HG02840 (cell line): ENCODE measurements around the gene RIMS4.

Experiments used
- ATAC-seq: cut with Tn5 transposase; IDR thresholded peaks from one replicate; pipeline ENCODE4 v1.9.1; 2021; ENCODE audit warnings: mild to moderate bottlenecking, moderate library complexity, moderate number of reproducible peaks; ENCODE audit not compliant: unreplicated experiment, low FRiP score

RIMS4 gene

DNA sequence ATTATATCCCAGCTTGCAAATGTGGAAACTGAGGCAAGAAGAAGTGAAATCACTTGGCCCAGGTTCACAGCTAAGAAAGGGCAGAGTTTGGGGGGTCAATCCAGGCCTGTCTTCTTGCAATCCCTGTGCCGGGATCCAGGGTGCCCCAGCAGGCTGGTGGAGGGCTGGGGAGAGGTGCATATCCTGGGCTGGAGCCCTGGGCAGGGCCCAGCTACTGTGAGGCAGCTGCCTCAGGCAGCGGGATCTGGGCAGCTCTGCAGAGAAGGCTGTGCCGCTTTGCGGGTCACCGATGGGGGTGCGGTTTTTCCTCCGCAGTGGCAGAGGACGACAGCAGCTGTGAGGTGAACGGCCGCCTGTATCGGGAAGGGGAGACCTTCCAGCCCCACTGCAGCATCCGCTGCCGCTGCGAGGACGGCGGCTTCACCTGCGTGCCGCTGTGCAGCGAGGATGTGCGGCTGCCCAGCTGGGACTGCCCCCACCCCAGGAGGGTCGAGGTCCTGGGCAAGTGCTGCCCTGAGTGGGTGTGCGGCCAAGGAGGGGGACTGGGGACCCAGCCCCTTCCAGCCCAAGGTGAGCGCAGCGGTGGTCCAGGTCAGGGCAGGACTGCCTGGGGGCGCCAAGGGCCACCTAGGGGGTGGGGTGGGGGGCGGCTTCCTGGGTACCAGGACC, 85.8 kb downstream of the RIMS4 start:
- no peak for ATAC-seq

DNA sequence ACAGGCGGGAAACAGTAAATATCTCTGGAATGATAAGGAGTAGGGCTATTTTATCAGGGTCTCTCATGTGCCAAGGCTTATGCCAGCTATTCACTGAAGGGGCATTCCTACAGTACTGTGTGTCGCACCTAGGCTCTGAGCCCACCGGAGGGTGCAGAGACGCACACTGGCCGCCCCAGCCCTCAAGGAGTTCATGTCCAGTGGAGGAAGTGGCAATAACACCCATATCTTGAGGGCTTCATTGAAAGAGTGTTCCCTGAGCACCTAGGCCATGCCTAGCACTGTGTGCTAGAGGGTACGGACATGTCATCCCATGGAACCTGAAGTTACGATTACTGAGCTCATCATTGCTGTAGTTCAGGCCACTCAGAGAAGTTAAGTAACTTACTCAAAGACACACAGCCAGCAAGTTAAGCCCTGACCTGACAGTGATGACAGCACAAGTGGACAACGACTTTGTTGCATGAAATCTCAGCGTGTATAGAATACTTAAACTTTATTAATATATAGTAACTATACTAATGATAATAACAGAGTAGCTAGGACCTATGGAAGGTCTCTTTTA, 86.5 kb downstream of the RIMS4 start:
- no peak for ATAC-seq

DNA sequence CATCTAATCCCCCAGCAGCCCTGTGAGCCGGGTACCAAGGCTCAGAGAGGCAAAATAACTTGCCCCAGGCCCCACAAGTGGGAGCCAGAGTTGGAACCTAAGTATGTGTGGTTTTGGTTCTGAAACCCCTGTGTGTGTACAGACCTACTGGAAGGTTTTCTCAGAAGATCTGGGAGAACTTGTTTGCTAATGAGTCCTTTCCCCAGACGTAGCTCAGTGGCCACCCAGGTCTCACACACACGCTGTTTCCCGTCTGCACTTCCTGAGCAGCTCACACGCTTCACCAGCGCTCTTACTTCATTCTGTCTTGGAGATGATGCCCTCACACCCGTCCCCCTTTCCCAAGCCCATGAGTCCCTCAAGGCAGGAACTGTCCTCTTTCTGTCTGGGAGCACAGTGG, 87.0 kb downstream of the RIMS4 start:
- ATAC-seq, result no peak

DNA sequence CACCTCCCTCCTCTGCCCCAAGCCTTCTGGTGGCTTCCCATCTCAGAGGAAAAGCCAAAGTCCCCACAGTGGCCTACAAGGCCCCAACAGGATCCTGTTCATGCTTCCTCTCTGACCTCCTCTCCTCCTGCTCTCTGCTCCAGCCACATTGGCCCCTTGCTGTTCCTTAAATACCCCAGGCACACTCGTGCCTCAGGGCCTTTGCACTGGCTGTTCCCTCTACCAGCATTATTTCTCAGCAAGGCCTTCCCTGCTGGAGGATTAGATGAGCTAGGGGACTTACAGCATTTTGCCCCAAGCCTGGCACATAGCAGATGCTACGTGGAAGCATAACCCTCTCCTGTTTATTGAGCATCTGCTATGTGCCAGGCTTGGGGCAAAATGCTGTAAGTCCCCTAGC, 87.4 kb downstream of the RIMS4 start:
- ATAC-seq, result no peak

DNA sequence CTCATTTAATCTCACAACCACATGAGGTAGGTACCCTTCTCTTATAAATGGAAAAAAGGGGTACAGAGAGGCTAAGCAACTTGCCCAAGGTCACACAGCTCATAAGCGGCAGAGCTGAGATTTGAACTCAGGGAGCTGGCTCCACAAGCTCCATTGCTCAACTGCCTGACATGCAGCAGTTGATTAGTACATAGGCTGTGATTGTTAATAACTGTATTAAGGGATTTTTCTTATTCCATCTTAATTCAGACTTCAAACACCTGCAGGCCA, 88.6 kb downstream of the RIMS4 start:
- no peak for ATAC-seq

DNA sequence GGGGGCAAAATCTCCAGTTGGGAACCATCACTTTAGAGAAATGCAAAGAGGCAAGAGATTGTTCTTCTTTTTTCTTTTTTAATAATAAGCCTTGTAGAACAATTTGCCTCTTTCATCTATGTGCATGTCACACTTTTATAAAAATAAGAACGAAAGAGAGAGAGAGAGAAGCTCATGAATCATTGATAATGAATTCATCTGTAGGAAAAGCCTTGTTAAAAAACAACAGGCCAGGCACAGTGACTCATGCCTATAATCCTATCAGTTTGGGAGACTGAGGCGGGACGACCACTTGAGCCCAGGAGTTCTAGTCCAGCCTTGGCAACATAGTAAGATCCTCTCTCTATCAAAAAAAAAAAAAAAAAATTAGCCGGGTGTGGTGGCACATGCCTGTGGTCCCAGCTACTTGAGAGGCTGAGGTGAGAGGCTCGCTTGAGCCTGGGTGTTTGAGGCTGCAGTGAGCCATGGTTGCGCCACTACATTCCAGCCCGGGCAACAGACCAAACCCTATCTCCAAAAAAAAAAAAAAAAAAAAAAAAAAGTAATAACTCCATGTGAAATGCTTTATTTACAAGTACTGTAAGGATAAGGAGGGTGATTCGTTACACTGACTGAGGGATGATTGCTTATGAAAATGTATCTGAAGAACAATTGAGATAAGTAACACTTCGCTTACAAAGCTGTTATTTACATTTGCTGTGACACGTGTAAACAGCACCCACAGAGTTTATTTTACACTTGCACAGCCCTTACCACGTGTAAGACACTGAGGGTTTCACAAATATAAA, 89.2 kb downstream of the RIMS4 start:
- ATAC-seq, result no peak

DNA sequence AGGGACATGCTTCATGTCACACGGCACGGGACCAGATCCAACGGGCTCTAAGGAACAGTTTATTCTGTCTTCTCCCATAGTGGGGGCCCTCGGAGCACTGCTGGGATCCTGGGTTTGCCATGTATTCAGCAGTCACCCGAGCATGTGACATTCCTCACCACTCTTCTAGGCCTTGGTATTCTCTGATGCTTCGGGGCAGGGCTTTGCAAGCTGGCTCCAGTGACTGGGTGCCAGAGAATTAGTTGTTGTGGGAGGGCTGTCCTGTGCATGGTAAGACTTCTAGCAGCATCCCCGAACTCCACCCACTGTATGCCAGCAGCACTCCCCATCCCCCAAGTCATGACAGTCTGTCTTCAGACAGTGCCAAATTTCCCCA, 89.7 kb downstream of the RIMS4 start:
- no peak for ATAC-seq

DNA sequence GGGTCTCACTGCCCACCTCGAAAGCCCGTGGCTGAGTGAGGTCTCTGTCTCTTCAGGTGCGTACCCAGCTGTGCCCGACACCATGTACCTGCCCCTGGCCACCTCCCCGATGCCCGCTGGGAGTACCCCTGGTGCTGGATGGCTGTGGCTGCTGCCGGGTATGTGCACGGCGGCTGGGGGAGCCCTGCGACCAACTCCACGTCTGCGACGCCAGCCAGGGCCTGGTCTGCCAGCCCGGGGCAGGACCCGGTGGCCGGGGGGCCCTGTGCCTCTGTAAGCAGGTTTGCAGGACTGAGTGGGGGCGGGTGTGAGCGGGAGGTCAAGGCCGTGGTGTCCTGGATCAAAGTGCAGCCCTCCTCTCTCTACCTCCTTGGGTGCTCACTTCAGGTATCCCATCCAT, 90.5 kb downstream of the RIMS4 start:
- no peak for ATAC-seq

DNA sequence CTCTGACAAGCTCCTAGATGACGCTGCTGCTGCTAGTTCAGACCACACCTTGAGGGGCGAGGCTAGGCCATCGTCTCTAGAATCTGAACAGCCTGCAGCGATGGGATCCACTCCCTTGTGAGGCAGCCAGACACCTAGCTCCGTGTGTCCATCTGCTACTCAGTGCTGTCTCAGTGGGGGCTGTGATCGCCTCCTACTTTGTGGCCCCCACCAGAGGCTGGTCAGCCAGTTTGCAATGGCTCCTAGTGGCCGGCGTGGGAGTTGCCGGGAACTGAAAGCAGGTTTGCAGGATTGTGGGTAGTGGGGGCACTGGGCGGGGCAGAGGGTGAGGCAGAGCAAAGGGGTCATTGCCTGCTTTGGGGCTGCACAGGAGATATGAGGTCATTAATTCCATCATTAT, 92.4 kb downstream of the RIMS4 start:
- ATAC-seq, result no peak

DNA sequence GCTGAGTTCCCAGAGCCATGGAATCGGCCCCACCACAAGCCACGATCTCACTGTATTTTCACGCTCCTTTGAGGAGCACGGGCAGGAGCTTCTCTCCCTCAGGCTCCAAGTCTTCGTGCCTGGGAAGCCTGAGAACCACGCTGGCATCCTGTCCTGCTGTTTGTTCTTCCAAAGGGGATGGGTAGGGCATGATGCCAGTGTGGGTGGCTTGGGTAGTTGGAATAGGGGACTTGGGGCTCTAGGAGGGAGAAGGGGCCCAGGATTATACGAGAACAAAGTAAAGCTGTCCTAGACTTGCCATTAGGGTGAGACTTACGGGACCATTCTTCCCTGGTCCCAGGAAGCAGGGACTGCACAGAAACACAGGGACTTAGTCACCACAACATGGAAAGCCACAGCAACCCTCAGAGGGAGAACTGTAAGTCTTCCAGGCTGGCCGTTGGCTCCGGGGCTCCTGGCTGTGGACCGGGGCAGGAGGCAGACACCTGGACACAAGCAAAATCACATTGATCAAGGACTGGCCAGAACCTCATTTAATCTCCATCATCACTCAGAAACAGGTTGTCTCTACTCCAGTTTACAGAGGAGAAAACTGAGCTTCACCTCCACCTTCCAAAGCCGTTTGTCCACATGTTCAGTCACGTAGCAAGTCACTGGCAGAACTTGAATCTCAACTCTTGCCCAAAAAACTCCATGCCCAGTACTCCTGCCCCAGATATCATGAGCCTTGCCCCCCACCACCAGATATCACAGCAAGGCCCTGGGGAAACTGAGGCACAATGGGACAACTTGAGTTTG, 93.8 kb downstream of the RIMS4 start:
- ATAC-seq, result no peak

DNA sequence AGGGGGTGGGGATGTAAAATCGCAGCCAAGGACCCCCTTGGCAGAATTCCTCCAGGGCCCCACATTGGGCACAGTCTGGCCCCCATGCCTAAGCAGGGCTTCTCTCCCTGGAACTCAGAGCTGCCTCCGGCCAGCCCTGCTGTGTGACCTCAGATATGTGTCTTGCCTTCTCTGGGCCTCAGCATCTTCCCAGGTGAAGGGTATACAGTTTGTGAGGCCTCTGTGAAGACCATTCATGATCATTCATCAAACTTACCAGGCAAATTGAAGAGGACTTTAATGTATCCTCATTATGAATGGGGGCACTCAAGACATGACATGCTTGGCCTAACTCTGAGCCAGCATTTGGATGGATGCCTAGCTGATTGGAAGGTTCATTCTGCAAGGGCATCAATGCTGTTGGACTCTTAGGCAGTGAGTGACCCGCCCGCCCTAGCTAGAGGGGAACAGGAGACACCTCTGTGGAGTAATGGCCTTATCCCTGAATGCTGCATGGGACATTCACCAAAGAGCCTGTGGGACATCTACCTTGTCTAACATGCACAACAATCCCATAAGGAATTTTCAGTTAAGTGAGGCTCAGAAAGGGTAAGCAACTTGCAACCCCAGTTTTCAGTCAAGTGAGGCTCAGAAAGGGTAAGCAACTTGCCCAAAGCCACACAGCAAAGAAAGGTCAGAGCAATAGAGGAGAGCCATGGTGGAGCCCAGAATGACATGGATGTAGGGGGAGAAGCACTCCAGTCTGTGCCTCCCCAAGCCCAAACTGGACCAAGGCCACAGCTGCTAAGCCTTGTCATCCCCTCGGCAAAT, 94.6 kb downstream of the RIMS4 start:
- ATAC-seq, result no peak

DNA sequence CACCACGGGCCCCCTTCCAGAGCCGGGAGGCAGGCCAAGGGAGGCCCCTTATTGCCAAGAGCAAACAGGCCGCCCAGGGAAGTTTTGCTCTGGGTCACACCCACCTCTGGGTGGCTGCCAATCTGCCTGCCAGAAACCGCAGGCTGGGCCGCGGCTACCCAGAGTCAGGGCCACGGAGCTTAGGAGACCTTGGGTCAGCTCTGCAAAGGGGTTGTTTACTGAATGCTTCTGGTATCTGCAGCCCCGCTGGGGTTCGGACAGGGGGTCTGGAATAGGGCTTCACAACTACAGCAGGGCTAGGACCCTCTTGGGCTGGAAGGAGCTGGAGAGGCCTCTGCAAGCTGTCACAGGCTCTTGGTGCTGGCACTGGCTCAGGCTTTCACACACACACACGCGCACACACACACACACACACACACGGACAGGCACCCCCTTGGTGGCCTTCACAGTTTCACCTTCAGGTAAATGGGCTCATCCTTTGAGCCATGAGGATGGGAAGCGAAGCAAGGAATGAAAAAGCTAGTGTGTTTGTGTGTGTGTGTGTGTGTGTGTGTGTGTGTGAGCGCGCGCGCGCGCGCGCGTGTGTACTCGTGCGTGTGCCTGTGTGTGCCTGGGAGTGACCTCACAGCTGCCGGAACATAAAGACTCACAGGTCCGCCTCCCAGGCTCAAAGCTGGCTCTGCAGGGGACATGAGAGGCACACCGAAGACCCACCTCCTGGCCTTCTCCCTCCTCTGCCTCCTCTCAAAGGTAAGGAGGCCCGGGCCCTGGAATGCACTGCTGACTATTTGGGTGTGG, 95.4 kb downstream of the RIMS4 start, which contains the start of gene CCN5:
Gene CCN5, plus strand, starts transcription at position 669 of the 798 bp plus-strand sequence. Its CDS starts 22 bp downstream, at position 691.
- no peak for ATAC-seq

DNA sequence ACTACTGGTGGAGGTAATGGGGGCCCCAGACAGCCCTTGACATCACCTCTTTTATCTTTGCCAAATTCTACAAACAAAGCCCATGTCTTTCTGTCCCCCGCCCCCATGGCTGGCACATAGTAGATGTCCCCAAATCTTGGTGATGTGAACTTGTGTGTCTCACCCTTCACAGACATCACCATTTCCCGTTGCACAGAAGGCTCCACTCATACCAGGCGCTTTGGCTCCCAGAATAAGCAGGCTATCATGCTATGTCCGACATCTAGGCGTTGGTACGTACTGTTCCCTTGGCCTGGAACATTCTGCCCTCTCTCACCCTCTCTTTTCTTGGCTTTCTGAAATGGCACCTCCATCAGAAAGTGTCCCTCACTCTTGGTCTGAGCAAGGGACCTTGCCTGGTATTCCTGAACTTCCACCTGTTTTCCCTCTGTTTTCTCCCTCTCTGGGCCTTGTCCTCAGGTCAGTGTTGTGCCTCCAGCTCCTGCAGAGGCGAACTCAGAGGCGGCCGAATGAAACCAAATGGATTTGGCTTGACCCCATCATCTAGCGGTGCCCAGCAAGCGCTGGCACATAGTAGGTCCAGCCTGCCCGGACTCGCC, 96.1 kb downstream of the RIMS4 start:
- no peak for ATAC-seq

DNA sequence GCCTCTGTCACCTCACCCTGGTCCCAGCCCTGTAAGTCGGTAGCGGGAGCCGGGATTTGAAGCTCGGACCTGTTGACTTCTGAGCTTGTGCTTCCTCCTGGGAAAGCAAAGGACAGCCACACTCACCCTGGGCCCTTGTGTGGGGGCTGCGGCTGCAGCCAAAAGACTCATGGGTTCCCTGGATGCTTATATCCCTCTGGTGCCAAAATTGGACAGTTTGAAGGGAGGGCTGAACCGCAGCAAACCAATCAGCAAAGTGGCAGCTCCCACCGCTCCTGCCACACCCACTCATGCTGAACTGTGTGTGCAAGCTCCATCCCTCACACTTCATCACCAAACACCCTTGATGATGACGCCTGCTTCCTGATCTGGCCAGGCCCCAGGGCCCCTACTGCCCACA, 99.1 kb downstream of the RIMS4 start:
- no peak for ATAC-seq

DNA sequence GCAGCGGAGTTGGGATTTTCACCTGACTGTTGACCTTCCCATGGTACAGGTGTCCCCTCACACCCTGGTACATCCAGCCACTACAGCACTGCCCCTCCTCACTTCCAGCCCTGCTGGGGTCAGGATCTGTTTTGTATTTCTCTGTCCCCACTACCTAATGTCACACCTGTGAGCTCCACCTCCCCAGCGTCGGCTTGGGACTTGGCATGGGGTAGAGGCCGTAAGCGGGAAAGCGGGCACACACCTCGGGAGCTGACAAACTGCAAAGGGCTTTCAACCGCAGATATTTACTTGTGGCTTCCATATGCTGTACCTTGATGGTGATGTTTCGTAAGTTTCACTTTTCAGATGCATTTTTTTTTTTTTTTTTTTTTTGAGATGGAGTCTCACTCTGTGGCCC, 100.5 kb downstream of the RIMS4 start:
- ATAC-seq, result no peak

DNA sequence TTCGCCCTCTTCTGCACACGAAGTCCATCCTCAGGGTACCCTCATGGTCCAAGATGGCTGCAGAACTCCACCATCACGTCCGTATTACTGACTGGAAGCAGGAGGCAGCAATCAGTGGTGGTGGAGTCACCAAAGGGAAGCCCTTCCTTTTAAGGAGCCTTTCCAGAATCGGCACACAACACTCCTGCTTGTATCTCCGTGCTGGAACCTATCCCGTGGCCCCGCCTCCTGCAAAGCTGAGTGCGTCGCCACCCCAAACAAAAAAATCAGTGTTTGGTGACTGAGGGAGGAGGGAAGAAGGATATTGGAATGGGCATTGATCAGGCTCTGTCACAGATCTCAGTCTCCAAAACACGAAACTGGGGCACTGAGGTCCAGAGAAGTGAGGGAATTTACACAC, 101.0 kb downstream of the RIMS4 start:
- no peak for ATAC-seq

DNA sequence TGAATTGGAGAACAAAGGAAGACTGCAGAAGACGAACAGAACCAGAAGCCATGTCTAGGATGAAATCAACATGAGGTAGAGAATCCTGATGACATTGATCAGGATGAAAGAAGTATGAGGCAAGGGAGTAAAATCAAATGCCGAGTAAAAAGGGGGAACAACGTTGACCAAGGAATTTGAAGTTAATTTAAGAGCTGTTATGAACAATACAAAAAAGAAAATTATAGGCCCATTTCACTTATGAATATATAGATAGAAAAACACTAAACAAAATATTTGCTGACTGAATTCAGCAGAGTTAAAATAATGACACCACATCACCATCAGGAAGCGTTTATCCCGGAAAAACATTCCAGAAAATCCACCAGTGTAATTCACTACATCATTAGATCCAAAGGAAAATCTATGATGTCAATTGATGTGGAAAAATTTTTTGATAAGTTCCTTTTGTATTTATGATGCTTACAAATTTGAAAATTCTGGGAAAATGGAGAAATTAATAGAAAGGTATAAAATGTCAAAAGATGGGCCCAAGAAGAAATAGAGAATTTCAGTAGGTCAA, 103.2 kb downstream of the RIMS4 start:
- ATAC-seq, result no peak

DNA sequence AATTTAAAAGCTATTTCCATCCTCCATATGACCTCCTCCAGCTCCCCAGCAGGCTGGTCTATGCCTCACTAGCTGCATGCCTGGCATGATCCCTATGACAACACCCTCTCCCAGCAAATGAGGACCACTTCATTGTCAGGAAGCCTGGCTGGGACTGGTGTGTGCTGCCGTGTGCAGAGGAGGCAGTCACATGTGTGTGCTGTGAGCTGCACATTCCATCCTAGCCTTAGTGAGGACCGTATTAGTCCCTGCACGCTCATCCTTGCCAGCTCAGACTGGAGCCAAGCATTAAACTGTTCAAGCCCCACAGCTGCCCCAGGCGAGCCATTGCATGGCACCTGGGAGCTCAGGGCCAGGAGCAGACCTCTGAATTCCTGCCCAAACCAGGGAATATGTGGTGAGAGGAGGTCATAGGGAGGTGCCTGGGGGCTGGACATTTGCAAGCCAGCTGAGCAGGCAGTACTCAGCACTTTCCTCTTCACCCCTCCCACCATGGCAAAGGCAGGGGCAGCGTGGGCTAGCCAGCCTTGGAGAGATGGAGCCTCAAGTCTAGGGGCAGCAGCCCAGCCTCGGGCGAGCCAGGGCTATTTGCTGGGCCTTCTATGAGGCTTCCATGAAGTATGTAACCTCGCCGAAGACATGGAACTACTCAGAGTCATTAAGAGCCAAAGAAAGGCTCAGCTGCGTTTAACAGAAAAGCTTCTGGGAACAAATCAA, 103.9 kb downstream of the RIMS4 start:
- no peak for ATAC-seq
